Prostate gland (tissue), 2 donors: ENCODE results near the gene TUBB. TPM values are rescaled to one million over a fixed set of nuclear protein-coding genes. Genes with fewer than 3 reads are reported as not detected.

Experiments used
- DNase-seq: peaks from one replicate; pipeline ENCODE4 v3.0.0-alpha.2; 2019; ENCODE audit warnings: low spot score
- H3K27ac ChIP-seq, 2 donors: fragments of 200-600 bp; sonication (generic); 2 replicates each; pipeline ENCODE4 v1.5.1; 2017 to 2019
- H3K27me3 ChIP-seq: fragments of 200-600 bp; sonication (generic); replicated peaks from 2 replicates; pipeline ENCODE4 v1.5.1; 2019; ENCODE audit not compliant: insufficient read depth
- H3K36me3 ChIP-seq, 2 donors: fragments of 200-600 bp; sonication (generic); 1 replicate in 1 of 2; 2 replicates in 1 of 2; pipeline versions ENCODE4 v1.5.1 to v1.8.1; 2017 to 2019
- H3K4me1 ChIP-seq: fragments of 200-600 bp; sonication (generic); replicated peaks from 2 replicates; pipeline ENCODE4 v1.5.1; 2019
- H3K4me3 ChIP-seq, 2 donors: fragments of 200-600 bp; sonication (generic); 2 replicates each; pipeline ENCODE4 v1.5.1; 2017 to 2019
- H3K9me3 ChIP-seq: fragments of 200-600 bp; sonication (generic); 2 replicates; pipeline ENCODE4 v1.5.1; 2017
- CTCF ChIP-seq, 4 experiments: fragments of 200-600 bp in 2 of 4; fragments of 450-650 bp in 2 of 4; sonication (generic) in 2 of 4; IDR thresholded peaks; 1 replicate in 3 of 4; 2 replicates in 1 of 4; pipeline ENCODE4 v1.5.1; 2016 to 2019; ENCODE audit warnings: antibody characterized with exemption in 4 of 4, mild to moderate bottlenecking in 2 of 4, moderate library complexity in 2 of 4
- POLR2A ChIP-seq: fragments of 450-650 bp; IDR thresholded peaks from one replicate; pipeline ENCODE4 v1.6.1; 2016; ENCODE audit warnings: antibody characterized with exemption, mild to moderate bottlenecking
- POLR2AphosphoS5 ChIP-seq: sonication (generic); formaldehyde crosslinking; IDR thresholded peaks from one replicate; pipeline ENCODE4 v1.6.1; 2017; ENCODE audit warnings: antibody characterized with exemption
- WGBS: methylation state at CpG from one replicate; pipeline ENCODE4 v1.1.5; 2018; 5-methylcytosine and 5-hydroxymethylcytosine counted together
- intact Hi-C: fragments of 100-400 bp; cut with DNase I; formaldehyde crosslinking; loops from one replicate; pipeline ENCODE4 v1.14.2; 2022
- total RNA-seq, 2 donors: library from RNA; depleted of rRNA; stranded (reverse); fragments of >200 nt; gene quantifications; one replicate each; pipeline ENCODE4 v1.1.0, GENCODE V29; 2016

TUBB gene
- total RNA-seq, 2 donors from 2014 or later = 196 to 270 TPM

DNA sequence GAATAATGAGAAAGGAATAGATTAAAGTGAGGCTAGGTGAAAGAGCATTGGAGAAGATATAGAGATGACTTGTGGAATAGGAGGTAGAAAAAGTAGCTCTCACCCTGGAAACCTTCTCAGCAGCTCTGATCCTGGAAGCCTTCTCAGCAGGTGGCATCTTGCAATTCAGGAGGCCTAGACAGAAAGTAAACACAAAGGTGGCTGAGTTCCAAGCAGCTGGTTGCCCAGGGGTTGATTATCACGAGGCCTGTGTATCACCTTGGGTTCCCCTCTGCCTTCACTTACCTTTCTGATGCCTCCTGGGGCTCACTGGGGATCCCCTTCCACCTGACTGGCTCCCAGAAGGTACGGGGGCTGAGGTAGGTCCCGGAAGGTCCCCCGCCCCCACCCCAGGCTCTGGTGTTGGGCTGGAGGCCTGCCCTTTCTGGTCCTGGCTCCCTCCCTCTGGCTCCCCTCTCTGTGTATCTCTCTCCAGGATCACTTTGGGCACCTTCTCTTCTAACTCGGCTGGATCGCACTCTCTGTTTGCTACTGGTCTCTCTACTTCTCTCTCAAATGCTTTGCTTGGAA lies 12.8 kb upstream of the TUBB start:
- H3K27ac ChIP-seq = no peak overlapping the region
- TF ChIP-seq POLR2A = no peak
- TF ChIP-seq CTCF (IDR thresholded peaks at IDR 0.05) = no peak
- TF ChIP-seq POLR2AphosphoS5 = no peak
- H3K36me3 ChIP-seq = no peaks in the 10 kb centered on the region
- intact Hi-C loops = no loop called here
- H3K9me3 ChIP-seq = no peaks in the 10 kb centered on the region
- H3K27me3 ChIP-seq = no peaks in the 10 kb centered on the region
- 54% methylated on average over 6 of the region's 6 CpGs for WGBS
- no peaks in the 10 kb centered on the region for H3K4me1 ChIP-seq
- no peak for DNase-seq
- H3K4me3 ChIP-seq = no peak overlapping the region

DNA sequence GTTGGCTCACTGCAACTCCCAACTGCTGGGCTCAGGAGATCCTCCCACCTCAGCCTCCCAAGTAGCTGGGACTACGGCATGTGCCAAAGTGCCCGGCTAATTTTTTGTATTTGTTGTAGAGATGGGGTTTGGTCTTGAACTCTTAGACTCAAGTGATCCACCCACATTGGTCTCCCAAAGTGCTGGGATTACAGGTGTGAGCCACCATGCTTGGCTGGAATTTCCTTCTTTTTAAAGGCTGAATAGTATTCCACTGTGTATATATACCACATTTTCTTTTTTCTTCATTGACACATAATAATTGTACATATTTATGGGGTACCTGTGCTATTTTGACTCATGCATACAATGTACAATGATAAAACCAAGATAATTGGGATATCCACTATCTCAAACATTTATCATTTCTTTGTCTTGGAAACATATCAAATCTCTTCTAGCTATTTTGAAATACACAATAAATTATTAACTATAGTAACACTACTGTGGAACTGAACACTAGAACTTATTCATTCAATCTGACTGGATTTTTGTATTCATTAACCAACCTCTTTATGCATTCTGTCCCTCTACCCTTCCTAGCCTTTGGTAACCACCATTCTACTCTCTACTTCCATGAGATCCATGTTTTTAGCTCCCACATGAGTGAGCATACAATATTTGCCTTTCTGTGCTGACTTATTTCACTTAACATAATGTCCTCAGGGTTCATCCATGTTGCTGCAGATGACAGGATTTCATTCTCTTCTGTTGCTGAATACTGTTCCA lies 10.9 kb upstream of the TUBB start:
- WGBS = 97% methylated on average over 2 of the region's 2 CpGs
- H3K27ac ChIP-seq = no peak overlapping the region
- no peak for TF ChIP-seq POLR2A
- no peak for TF ChIP-seq CTCF (IDR thresholded peaks at IDR 0.05)
- no peak for TF ChIP-seq POLR2AphosphoS5
- intact Hi-C loops = no loop called here
- peaks cover 0 to 4% of the 10 kb centered on the region in 2 donors for H3K36me3 ChIP-seq
- no peak for DNase-seq
- no peaks in the 10 kb centered on the region for H3K4me1 ChIP-seq
- no peaks in the 10 kb centered on the region for H3K27me3 ChIP-seq
- H3K9me3 ChIP-seq = no peaks in the 10 kb centered on the region
- H3K4me3 ChIP-seq = no peak overlapping the region

DNA sequence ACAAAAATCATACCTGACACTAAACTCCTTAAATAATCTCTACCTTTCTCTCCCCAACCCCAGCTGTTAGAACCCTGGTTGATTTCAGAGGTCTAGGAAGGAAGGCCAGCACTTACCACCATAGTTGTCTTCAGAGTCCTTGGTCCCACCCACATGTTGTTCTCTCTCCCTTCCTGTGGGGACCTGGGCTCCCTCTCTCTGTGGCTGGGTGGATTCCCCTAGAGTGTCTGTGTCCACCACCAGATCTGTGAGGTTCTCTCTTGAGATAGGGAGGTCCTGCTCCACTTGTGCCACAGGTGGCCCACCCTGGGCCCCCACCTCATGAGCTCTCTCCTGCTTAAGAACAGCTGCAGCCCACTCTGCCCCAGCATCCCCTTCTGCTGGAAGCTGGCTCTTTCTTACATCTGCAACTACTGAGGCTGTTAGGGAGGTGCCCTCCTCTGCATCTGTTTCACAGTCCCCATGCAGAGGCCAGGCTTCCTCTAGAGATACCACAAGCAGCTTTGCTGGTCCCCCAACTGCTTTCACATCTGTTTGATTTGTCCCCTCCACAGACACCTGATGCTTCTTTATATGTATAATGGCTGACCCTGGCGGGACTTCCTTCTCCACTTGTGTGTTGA lies 8.3 kb upstream of the TUBB start:
- Histone ChIP-seq H3K4me3 (no peak overlapping the region), H3K9me3 (no peaks in the 10 kb centered on the region), H3K36me3 (peaks cover 0 to 4% of the 10 kb centered on the region in 2 donors), H3K4me1 (peaks cover 3% of the 10 kb centered on the region), H3K27me3 (no peaks in the 10 kb centered on the region), H3K27ac (no peak overlapping the region)
- 100% methylated on average over 1 of the region's 1 CpG for WGBS
- TF ChIP-seq POLR2A (no peak), POLR2AphosphoS5 (no peak), CTCF (IDR thresholded peaks at IDR 0.05) (no peak)
- no peak for DNase-seq
- intact Hi-C loops = no loop called here

DNA sequence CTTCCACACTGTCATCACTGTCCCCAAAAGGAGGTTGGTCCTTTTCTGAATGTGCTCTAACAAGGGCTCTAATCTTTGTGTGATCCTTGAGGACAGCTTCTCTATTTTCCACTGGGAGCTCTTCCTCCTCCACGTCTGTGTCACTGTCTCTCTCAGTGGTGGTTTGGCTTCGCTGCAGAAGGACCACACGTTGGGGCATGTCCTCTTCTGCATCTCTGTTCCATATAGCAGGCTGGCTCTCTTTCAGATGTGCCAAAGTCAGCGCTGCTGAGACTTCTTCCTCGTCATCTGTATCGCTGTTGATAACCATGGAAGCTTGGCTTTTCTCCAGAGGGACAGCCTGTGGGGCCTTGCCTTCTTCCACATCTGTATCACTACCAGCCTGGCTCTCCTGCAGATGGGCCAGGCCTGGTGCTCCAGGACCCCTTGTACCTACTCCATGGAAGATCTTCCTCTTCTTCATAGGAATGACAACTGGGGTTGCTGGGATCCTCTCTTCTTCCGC lies 7.7 kb upstream of the TUBB start:
- H3K36me3 ChIP-seq = peaks cover 0 to 4% of the 10 kb centered on the region in 2 donors
- WGBS = 56% methylated on average over 7 of the region's 7 CpGs
- no peak for DNase-seq
- H3K9me3 ChIP-seq = no peaks in the 10 kb centered on the region
- H3K27me3 ChIP-seq = no peaks in the 10 kb centered on the region
- no peak overlapping the region for H3K4me3 ChIP-seq
- no peak overlapping the region for H3K27ac ChIP-seq
- peaks cover 3% of the 10 kb centered on the region for H3K4me1 ChIP-seq
- TF ChIP-seq POLR2AphosphoS5 = no peak
- no peak for TF ChIP-seq POLR2A
- TF ChIP-seq CTCF (IDR thresholded peaks at IDR 0.05) = no peak
- intact Hi-C loops = no loop called here
